ENCODE data around the gene TRH.

TRH gene

GRCh38 chr3:129962600-129962999 is 11.9 kb upstream of the TRH start:
- Histone ChIP-seq H3K4me3 (ENCODE audit: low read length) (no peak overlapping the region), H3K36me3 (ENCODE audit: control insufficient read depth, insufficient read depth, low read length) (no peaks in the 10 kb centered on the region), H3K4me1 (ENCODE audit: control insufficient read depth, insufficient read depth, low read length) (no peaks in the 10 kb centered on the region), H3K27me3 (ENCODE audit: control insufficient read depth, insufficient read depth, low read length) (peaks cover 3% of the 10 kb centered on the region), H3K27ac (ENCODE audit: low read length) (no peak overlapping the region), H3K9me3 (ENCODE audit: control insufficient read depth, insufficient read depth, low read length) (no peaks in the 10 kb centered on the region)
- DNase-seq (ENCODE audit: low read depth, low spot score): no peak
- no CpG with 5 or more reads among the region's 3 CpGs for WGBS (ENCODE audit: insufficient coverage, insufficient read length)

GRCh38 chr3:129965937-129966336 is 8.6 kb upstream of the TRH start:
- no peak overlapping the region for H3K27ac ChIP-seq (ENCODE audit: low read length)
- no peaks in the 10 kb centered on the region for H3K9me3 ChIP-seq (ENCODE audit: control insufficient read depth, insufficient read depth, low read length)
- DNase-seq (ENCODE audit: low read depth, low spot score): no peak
- H3K4me1 ChIP-seq (ENCODE audit: control insufficient read depth, insufficient read depth, low read length): peaks cover 1% of the 10 kb centered on the region; the same call in 1 of the 2 replicates
- H3K36me3 ChIP-seq (ENCODE audit: control insufficient read depth, insufficient read depth, low read length): no peaks in the 10 kb centered on the region
- no peak overlapping the region for H3K4me3 ChIP-seq (ENCODE audit: low read length)
- peaks cover 28% of the 10 kb centered on the region for H3K27me3 ChIP-seq (ENCODE audit: control insufficient read depth, insufficient read depth, low read length)
- WGBS (ENCODE audit: insufficient coverage, insufficient read length): no CpG with 5 or more reads among the region's 2 CpGs

- no peaks in the 10 kb centered on the region for H3K9me3 ChIP-seq (ENCODE audit: control insufficient read depth, insufficient read depth, low read length)
- H3K27ac ChIP-seq (ENCODE audit: low read length): no peak overlapping the region
- no peaks in the 10 kb centered on the region for H3K36me3 ChIP-seq (ENCODE audit: control insufficient read depth, insufficient read depth, low read length)
- peaks cover 1% of the 10 kb centered on the region; the same call in 1 of the 2 replicates for H3K4me1 ChIP-seq (ENCODE audit: control insufficient read depth, insufficient read depth, low read length)
- no CpG with 5 or more reads among the region's 4 CpGs for WGBS (ENCODE audit: insufficient coverage, insufficient read length)
- H3K4me3 ChIP-seq (ENCODE audit: low read length): no peak overlapping the region
- no peak for DNase-seq (ENCODE audit: low read depth, low spot score)
- H3K27me3 ChIP-seq (ENCODE audit: control insufficient read depth, insufficient read depth, low read length): peaks cover 33% of the 10 kb centered on the region
Measured at GRCh38 chr3:129966876-129967275, 7.6 kb upstream of the TRH start.

- Histone ChIP-seq H3K36me3 (ENCODE audit: control insufficient read depth, insufficient read depth, low read length) (no peaks in the 10 kb centered on the region), H3K9me3 (ENCODE audit: control insufficient read depth, insufficient read depth, low read length) (no peaks in the 10 kb centered on the region), H3K27me3 (ENCODE audit: control insufficient read depth, insufficient read depth, low read length) (peaks cover 42% of the 10 kb centered on the region), H3K4me1 (ENCODE audit: control insufficient read depth, insufficient read depth, low read length) (peaks cover 1% of the 10 kb centered on the region; the same call in 1 of the 2 replicates), H3K27ac (ENCODE audit: low read length) (no peak overlapping the region), H3K4me3 (ENCODE audit: low read length) (no peak overlapping the region)
- no CpG with 5 or more reads among the region's 5 CpGs for WGBS (ENCODE audit: insufficient coverage, insufficient read length)
- no peak for DNase-seq (ENCODE audit: low read depth, low spot score)
Measured at GRCh38 chr3:129967761-129968160, 6.8 kb upstream of the TRH start.

GRCh38 chr3:129971351-129972052 is 3.0 kb upstream of the TRH start:
- no CpG with 5 or more reads among the region's 8 CpGs for WGBS (ENCODE audit: insufficient coverage, insufficient read length)
- Histone ChIP-seq H3K4me3 (ENCODE audit: low read length) (no peak overlapping the region), H3K36me3 (ENCODE audit: control insufficient read depth, insufficient read depth, low read length) (no peaks in the 10 kb centered on the region), H3K27me3 (ENCODE audit: control insufficient read depth, insufficient read depth, low read length) (peaks cover 79% of the 10 kb centered on the region), H3K4me1 (ENCODE audit: control insufficient read depth, insufficient read depth, low read length) (peaks cover 1% of the 10 kb centered on the region), H3K27ac (ENCODE audit: low read length) (no peak overlapping the region), H3K9me3 (ENCODE audit: control insufficient read depth, insufficient read depth, low read length) (no peaks in the 10 kb centered on the region)
- no peak for DNase-seq (ENCODE audit: low read depth, low spot score)

GRCh38 chr3:129972301-129972700 is 2.2 kb upstream of the TRH start:
- no peak for DNase-seq (ENCODE audit: low read depth, low spot score)
- H3K36me3 ChIP-seq (ENCODE audit: control insufficient read depth, insufficient read depth, low read length): no peaks in the 10 kb centered on the region
- H3K4me1 ChIP-seq (ENCODE audit: control insufficient read depth, insufficient read depth, low read length): peaks cover 1% of the 10 kb centered on the region
- H3K9me3 ChIP-seq (ENCODE audit: control insufficient read depth, insufficient read depth, low read length): no peaks in the 10 kb centered on the region
- no peak overlapping the region for H3K4me3 ChIP-seq (ENCODE audit: low read length)
- WGBS (ENCODE audit: insufficient coverage, insufficient read length): no CpG with 5 or more reads among the region's 2 CpGs
- peaks cover 85% of the 10 kb centered on the region for H3K27me3 ChIP-seq (ENCODE audit: control insufficient read depth, insufficient read depth, low read length)
- H3K27ac ChIP-seq (ENCODE audit: low read length): no peak overlapping the region

- H3K27me3 ChIP-seq (ENCODE audit: control insufficient read depth, insufficient read depth, low read length): peaks cover 79% of the 10 kb centered on the region
- H3K4me3 ChIP-seq (ENCODE audit: low read length): peak overlapping the region; percentile 6; the same call in 1 of the 2 replicates
- WGBS (ENCODE audit: insufficient coverage, insufficient read length): no CpG with 5 or more reads among the region's 39 CpGs
- no peak for DNase-seq (ENCODE audit: low read depth, low spot score)
- no peaks in the 10 kb centered on the region for H3K9me3 ChIP-seq (ENCODE audit: control insufficient read depth, insufficient read depth, low read length)
- H3K36me3 ChIP-seq (ENCODE audit: control insufficient read depth, insufficient read depth, low read length): no peaks in the 10 kb centered on the region
- H3K27ac ChIP-seq (ENCODE audit: low read length): no peak overlapping the region
- H3K4me1 ChIP-seq (ENCODE audit: control insufficient read depth, insufficient read depth, low read length): peaks cover 1% of the 10 kb centered on the region
Measured at GRCh38 chr3:129973853-129974563, 512 bp upstream of the TRH start.

GRCh38 chr3:129974833-129975704 is 549 bp downstream of the TRH start:
- no CpG with 5 or more reads among the region's 71 CpGs for whole genome bisulfite sequencing (ENCODE audit: insufficient coverage, insufficient read length)
- no peak for DNase-seq (ENCODE audit: low read depth, low spot score)
- Histone ChIP-seq H3K27ac (ENCODE audit: low read length) (no peak overlapping the region), H3K27me3 (ENCODE audit: control insufficient read depth, insufficient read depth, low read length) (peaks cover 74% of the 10 kb centered on the region), H3K9me3 (ENCODE audit: control insufficient read depth, insufficient read depth, low read length) (no peaks in the 10 kb centered on the region), H3K36me3 (ENCODE audit: control insufficient read depth, insufficient read depth, low read length) (no peaks in the 10 kb centered on the region), H3K4me1 (ENCODE audit: control insufficient read depth, insufficient read depth, low read length) (peaks cover 1% of the 10 kb centered on the region), H3K4me3 (ENCODE audit: low read length) (peak overlapping the region; percentile 23; the same call in 1 of the 2 replicates)

- no peaks in the 10 kb centered on the region for H3K36me3 ChIP-seq (ENCODE audit: control insufficient read depth, insufficient read depth, low read length)
- no CpG with 5 or more reads among the region's 27 CpGs for WGBS (ENCODE audit: insufficient coverage, insufficient read length)
- H3K27me3 ChIP-seq (ENCODE audit: control insufficient read depth, insufficient read depth, low read length): peaks cover 68% of the 10 kb centered on the region
- no peak for DNase-seq (ENCODE audit: low read depth, low spot score)
- peak overlapping the region; percentile 23; the same call in 1 of the 2 replicates for H3K4me3 ChIP-seq (ENCODE audit: low read length)
- no peak overlapping the region for H3K27ac ChIP-seq (ENCODE audit: low read length)
- peaks cover under 1% of the 10 kb centered on the region for H3K4me1 ChIP-seq (ENCODE audit: control insufficient read depth, insufficient read depth, low read length)
- H3K9me3 ChIP-seq (ENCODE audit: control insufficient read depth, insufficient read depth, low read length): no peaks in the 10 kb centered on the region
Measured at GRCh38 chr3:129975705-129976048, 1.2 kb downstream of the TRH start.

- no CpG with 5 or more reads among the region's 4 CpGs for WGBS (ENCODE audit: insufficient coverage, insufficient read length)
- no peak for DNase-seq (ENCODE audit: low read depth, low spot score)
- H3K27me3 ChIP-seq (ENCODE audit: control insufficient read depth, insufficient read depth, low read length): peaks cover 66% of the 10 kb centered on the region
Measured at GRCh38 chr3:129976286-129976685, 1.8 kb downstream of the TRH start.

More at GRCh38 chr3:129976286-129976685, 1.8 kb downstream of the TRH start:
- Histone ChIP-seq H3K36me3 (ENCODE audit: control insufficient read depth, insufficient read depth, low read length) (no peaks in the 10 kb centered on the region), H3K4me3 (ENCODE audit: low read length) (no peak overlapping the region), H3K4me1 (ENCODE audit: control insufficient read depth, insufficient read depth, low read length) (no peaks in the 10 kb centered on the region; the same call in 1 of the 2 replicates), H3K9me3 (ENCODE audit: control insufficient read depth, insufficient read depth, low read length) (no peaks in the 10 kb centered on the region), H3K27ac (ENCODE audit: low read length) (no peak overlapping the region)

Measured in iPS DF 6.9 (cell line).